Stimulated activated CD8-positive, alpha-beta memory T cell treated with anti-CD3 and anti-CD28 coated beads, Interleukin-4, amount 100 ng/mL, for 4 hours (primary cell): Measurements from ENCODE around the gene THSD1.

ENCODE experiments used
- DNase-seq, 2 donors: peaks; one replicate each; pipeline ENCODE4 v3.0.0-alpha.2; 2020; ENCODE audit warnings: low read depth in 2 of 2, low spot score in 1 of 2

The THSD1 gene

GRCh38 chr13:52405767-52406494 lies at the start of gene THSD1:
Gene THSD1 (minus strand): TSS chr13:52406172. CDS start chr13:52402600, 3,572 bp downstream.
- no peak for DNase-seq

- peak; percentile 53 to 66 for DNase-seq
Observed at GRCh38 chr13:52455677-52456041, 49.7 kb upstream of the THSD1 start.

- DNase-seq = peak; percentile 84
Observed at GRCh38 chr13:52454820-52455676, 49.1 kb upstream of the THSD1 start, which contains the start of gene CKAP2. Gene CKAP2 (plus strand): TSS chr13:52455478. CDS start chr13:52455557, 79 bp downstream.

GRCh38 chr13:52454459-52454819 lies 48.5 kb upstream of the THSD1 start:
- no peak for DNase-seq

- no peak for DNase-seq
Observed at GRCh38 chr13:52452470-52452869, 46.5 kb upstream of the THSD1 start.

- no peak for DNase-seq
Observed at GRCh38 chr13:52451135-52451804, 45.3 kb upstream of the THSD1 start.

GRCh38 chr13:52450793-52451116 lies 44.8 kb upstream of the THSD1 start:
- DNase-seq = no peak

- peak; percentile 85 to 89 for DNase-seq
Observed at GRCh38 chr13:52450012-52450792, 44.2 kb upstream of the THSD1 start, which contains the start of gene VPS36. Gene VPS36 (minus strand): TSS chr13:52450634. CDS start chr13:52450594, 40 bp downstream.

GRCh38 chr13:52449331-52450011 lies 43.5 kb upstream of the THSD1 start:
- no peak for DNase-seq

GRCh38 chr13:52447815-52448552 lies 42.0 kb upstream of the THSD1 start:
- DNase-seq = no peak

GRCh38 chr13:52447354-52447753 lies 41.4 kb upstream of the THSD1 start:
- no peak for DNase-seq

GRCh38 chr13:52446265-52446664 lies 40.3 kb upstream of the THSD1 start:
- no peak for DNase-seq

- no peak for DNase-seq
Observed at GRCh38 chr13:52432456-52432855, 26.5 kb upstream of the THSD1 start.

- no peak for DNase-seq
Observed at GRCh38 chr13:52428295-52428694, 22.3 kb upstream of the THSD1 start.

- DNase-seq = no peak
Observed at GRCh38 chr13:52421216-52421615, 15.2 kb upstream of the THSD1 start.

GRCh38 chr13:52419080-52419479 lies 13.1 kb upstream of the THSD1 start:
- DNase-seq = no peak

- no peak for DNase-seq
Observed at GRCh38 chr13:52414963-52415362, 9.0 kb upstream of the THSD1 start.

GRCh38 chr13:52414051-52414450 lies 8.1 kb upstream of the THSD1 start:
- no peak for DNase-seq

GRCh38 chr13:52412128-52412527 lies 6.2 kb upstream of the THSD1 start:
- DNase-seq = no peak

- DNase-seq = no peak
Observed at GRCh38 chr13:52411629-52412028, 5.7 kb upstream of the THSD1 start.
